ENCODE results near the gene COPS3. TPM values are rescaled to one million over a fixed set of nuclear protein-coding genes. Genes with fewer than 3 reads are reported as not detected.

COPS3 gene
- total and polyA plus RNA-seq, 2 experiments from 2014 or later: 108 to 121 TPM

GRCh38 chr17:17324616-17325015, 43.6 kb upstream of the COPS3 start (continued):
- TF ChIP-seq, protein P1, sequence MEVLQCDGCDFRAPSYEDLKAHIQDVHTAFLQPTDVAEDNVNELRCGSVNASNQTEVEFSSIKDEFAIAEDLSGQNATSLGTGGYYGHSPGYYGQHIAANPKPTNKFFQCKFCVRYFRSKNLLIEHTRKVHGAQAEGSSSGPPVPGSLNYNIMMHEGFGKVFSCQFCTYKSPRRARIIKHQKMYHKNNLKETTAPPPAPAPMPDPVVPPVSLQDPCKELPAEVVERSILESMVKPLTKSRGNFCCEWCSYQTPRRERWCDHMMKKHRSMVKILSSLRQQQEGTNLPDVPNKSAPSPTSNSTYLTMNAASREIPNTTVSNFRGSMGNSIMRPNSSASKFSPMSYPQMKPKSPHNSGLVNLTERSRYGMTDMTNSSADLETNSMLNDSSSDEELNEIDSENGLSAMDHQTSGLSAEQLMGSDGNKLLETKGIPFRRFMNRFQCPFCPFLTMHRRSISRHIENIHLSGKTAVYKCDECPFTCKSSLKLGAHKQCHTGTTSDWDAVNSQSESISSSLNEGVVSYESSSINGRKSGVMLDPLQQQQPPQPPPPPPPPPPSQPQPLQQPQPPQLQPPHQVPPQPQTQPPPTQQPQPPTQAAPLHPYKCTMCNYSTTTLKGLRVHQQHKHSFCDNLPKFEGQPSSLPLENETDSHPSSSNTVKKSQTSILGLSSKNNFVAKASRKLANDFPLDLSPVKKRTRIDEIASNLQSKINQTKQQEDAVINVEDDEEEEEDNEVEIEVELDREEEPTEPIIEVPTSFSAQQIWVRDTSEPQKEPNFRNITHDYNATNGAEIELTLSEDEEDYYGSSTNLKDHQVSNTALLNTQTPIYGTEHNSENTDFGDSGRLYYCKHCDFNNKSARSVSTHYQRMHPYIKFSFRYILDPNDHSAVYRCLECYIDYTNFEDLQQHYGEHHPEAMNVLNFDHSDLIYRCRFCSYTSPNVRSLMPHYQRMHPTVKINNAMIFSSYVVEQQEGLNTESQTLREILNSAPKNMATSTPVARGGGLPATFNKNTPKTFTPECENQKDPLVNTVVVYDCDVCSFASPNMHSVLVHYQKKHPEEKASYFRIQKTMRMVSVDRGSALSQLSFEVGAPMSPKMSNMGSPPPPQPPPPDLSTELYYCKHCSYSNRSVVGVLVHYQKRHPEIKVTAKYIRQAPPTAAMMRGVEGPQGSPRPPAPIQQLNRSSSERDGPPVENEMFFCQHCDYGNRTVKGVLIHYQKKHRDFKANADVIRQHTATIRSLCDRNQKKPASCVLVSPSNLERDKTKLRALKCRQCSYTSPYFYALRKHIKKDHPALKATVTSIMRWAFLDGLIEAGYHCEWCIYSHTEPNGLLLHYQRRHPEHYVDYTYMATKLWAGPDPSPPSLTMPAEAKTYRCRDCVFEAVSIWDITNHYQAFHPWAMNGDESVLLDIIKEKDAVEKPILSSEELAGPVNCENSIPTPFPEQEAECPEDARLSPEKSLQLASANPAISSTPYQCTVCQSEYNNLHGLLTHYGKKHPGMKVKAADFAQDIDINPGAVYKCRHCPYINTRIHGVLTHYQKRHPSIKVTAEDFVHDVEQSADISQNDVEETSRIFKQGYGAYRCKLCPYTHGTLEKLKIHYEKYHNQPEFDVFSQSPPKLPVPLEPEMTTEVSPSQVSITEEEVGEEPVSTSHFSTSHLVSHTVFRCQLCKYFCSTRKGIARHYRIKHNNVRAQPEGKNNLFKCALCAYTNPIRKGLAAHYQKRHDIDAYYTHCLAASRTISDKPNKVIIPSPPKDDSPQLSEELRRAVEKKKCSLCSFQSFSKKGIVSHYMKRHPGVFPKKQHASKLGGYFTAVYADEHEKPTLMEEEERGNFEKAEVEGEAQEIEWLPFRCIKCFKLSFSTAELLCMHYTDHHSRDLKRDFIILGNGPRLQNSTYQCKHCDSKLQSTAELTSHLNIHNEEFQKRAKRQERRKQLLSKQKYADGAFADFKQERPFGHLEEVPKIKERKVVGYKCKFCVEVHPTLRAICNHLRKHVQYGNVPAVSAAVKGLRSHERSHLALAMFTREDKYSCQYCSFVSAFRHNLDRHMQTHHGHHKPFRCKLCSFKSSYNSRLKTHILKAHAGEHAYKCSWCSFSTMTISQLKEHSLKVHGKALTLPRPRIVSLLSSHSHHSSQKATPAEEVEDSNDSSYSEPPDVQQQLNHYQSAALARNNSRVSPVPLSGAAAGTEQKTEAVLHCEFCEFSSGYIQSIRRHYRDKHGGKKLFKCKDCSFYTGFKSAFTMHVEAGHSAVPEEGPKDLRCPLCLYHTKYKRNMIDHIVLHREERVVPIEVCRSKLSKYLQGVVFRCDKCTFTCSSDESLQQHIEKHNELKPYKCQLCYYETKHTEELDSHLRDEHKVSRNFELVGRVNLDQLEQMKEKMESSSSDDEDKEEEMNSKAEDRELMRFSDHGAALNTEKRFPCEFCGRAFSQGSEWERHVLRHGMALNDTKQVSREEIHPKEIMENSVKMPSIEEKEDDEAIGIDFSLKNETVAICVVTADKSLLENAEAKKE (CRISPR knock-in tag; IDR thresholded peaks at IDR 0.05): no peak
- TF ChIP-seq ZNF331 (CRISPR knock-in tag; IDR thresholded peaks at IDR 0.05; ENCODE audit: low read depth) (no peak), STAT1 (IDR thresholded peaks at IDR 0.05; ENCODE audit: unreplicated experiment) (no peak), JUNB (IDR thresholded peaks at IDR 0.05; ENCODE audit: unreplicated experiment) (no peak), NANOG (IDR thresholded peaks at IDR 0.05; ENCODE audit: borderline replicate concordance) (no peak), ZNF114 (CRISPR knock-in tag; IDR thresholded peaks at IDR 0.05) (no peak), EZH2phosphoT487 (IDR thresholded peaks at IDR 0.05; ENCODE audit: unreplicated experiment) (no peak)

- Histone ChIP-seq H4K20me1 (replicated peaks; ENCODE audit: insufficient read depth) (no peaks in the 10 kb centered on the region), H2AFZ (no peak overlapping the region), H3F3A (replicated peaks; ENCODE audit: low read depth) (no peaks in the 10 kb centered on the region), H3K36me3 (ENCODE audit: insufficient read depth) (no peaks in the 10 kb centered on the region), H3K27ac (ENCODE audit: low read depth) (no peak overlapping the region), H3K79me2 (replicated peaks; ENCODE audit: insufficient read depth) (no peaks in the 10 kb centered on the region), H3K4me3 (no peak overlapping the region), H3K9me2 (ENCODE audit: insufficient read depth) (no peaks in the 10 kb centered on the region), H3K27me3 (ENCODE audit: insufficient read depth) (no peaks in the 10 kb centered on the region), H3K4me1 (ENCODE audit: insufficient read depth) (no peaks in the 10 kb centered on the region), H3K4me2 (no peak overlapping the region)
- H3K4me3 Mint-ChIP-seq: no peak overlapping the region
- DNase-seq (ENCODE audit: low spot score) (no peak), ATAC-seq (no peak)
- H3K27me3 Mint-ChIP-seq (ENCODE audit: insufficient read depth, low read depth, poor library complexity): peaks cover 2% of the 10 kb centered on the region
- no peaks in the 10 kb centered on the region; the same call in 2 of the 3 replicates for H3K36me3 Mint-ChIP-seq (ENCODE audit: low read depth)
- H3K4me1 Mint-ChIP-seq: no peaks in the 10 kb centered on the region
- H3K9me3 Mint-ChIP-seq: no peaks in the 10 kb centered on the region
- H3K27ac Mint-ChIP-seq: no peak overlapping the region
- TF ChIP-seq JUNB (IDR thresholded peaks at IDR 0.05; ENCODE audit: unreplicated experiment) (no peak), STAT1 (IDR thresholded peaks at IDR 0.05; ENCODE audit: unreplicated experiment) (no peak), CREB1 (CRISPR knock-in tag; IDR thresholded peaks at IDR 0.05; ENCODE audit: low read depth) (no peak), EZH2phosphoT487 (IDR thresholded peaks at IDR 0.05; ENCODE audit: unreplicated experiment) (no peak)
- TF ChIP-seq, protein P1 (CRISPR knock-in tag; IDR thresholded peaks at IDR 0.05): no peak
Observed at GRCh38 chr17:17322516-17323510, 41.8 kb upstream of the COPS3 start.
